B cell (primary cell): ENCODE results near the gene SPP2. TPM values are rescaled to one million over a fixed set of nuclear protein-coding genes. Genes with fewer than 3 reads are reported as not detected.

Experiments
- ATAC-seq: fragments of 200-7000 bp; cut with Tn5 transposase; one replicate; pipeline ENCODE4 v1.10.0; 2021; ENCODE audit warnings: low read depth, mild to moderate bottlenecking, moderate number of reproducible peaks, moderate library complexity
- CTCF ChIA-PET: fragments of 350-600 bp; sonication (Branson Sonifier 250); formaldehyde crosslinking; loops from one replicate; lab custom pipeline; 2021; ENCODE audit warnings: antibody characterized with exemption, inconsistent platforms; lab: Charles Lee
- POLR2A ChIA-PET: fragments of 350-600 bp; sonication (Branson Sonifier 250); formaldehyde crosslinking; loops from one replicate; lab custom pipeline; 2021; ENCODE audit warnings: antibody characterized with exemption; lab: Charles Lee
- DNase-seq: peaks from one replicate; pipeline ENCODE4 v3.0.0; 2013
- H2AFZ ChIP-seq: 2 replicates; pipeline ENCODE4 v1.6.1; 2012; ENCODE audit warnings: mild to moderate bottlenecking, low read depth, low read length; ENCODE audit not compliant: insufficient read depth, poor library complexity, severe bottlenecking
- H3K27ac ChIP-seq, 2 donors: 1 replicate in 1 of 2; 2 replicates in 1 of 2; pipeline ENCODE4 v1.5.1; 2012 to 2013; ENCODE audit warnings: low read length in 2 of 2, mild to moderate bottlenecking in 2 of 2, moderate library complexity in 1 of 2
- H3K27me3 ChIP-seq, 4 experiments: fragments of 200-600 bp in 1 of 4; sonication (generic) in 1 of 4; replicated peaks in 1 of 4; 1 replicate in 2 of 4; 2 replicates in 2 of 4; pipeline versions ENCODE4 v1.6.1 to v1.7.0; 2013 to 2016; ENCODE audit warnings: low read length in 3 of 4, mild to moderate bottlenecking in 2 of 4, mixed read lengths in 1 of 4, moderate library complexity in 1 of 4; ENCODE audit not compliant: insufficient read depth in 4 of 4, control insufficient read depth in 3 of 4; ENCODE audit errors: control extremely low read depth in 1 of 4
- H3K36me3 ChIP-seq, 2 experiments: replicated peaks in 1 of 2; 1 replicate in 1 of 2; 2 replicates in 1 of 2; pipeline versions ENCODE4 v1.6.1 to v1.7.1; 2013; ENCODE audit warnings: low read length in 1 of 2; ENCODE audit not compliant: insufficient read depth in 2 of 2, control insufficient read depth in 1 of 2; ENCODE audit errors: control extremely low read depth in 1 of 2, extremely low read depth in 1 of 2
- H3K4me1 ChIP-seq, 2 donors: fragments of 200-600 bp in 1 of 2; sonication (generic) in 1 of 2; 1 replicate in 1 of 2; 2 replicates in 1 of 2; pipeline versions ENCODE4 v1.5.1 to v1.6.1; 2013 to 2017; ENCODE audit warnings: low read length in 2 of 2; ENCODE audit not compliant: control insufficient read depth in 2 of 2, insufficient read depth in 2 of 2
- H3K4me2 ChIP-seq: replicated peaks from 2 replicates; pipeline ENCODE3; 2012; ENCODE audit warnings: mild to moderate bottlenecking, low read depth, low read length; ENCODE audit not compliant: poor library complexity, severe bottlenecking
- H3K4me3 ChIP-seq, 5 experiments: fragments of 200-600 bp in 1 of 5; sonication (generic) in 1 of 5; 1 replicate in 3 of 5; 2 replicates in 2 of 5; pipeline versions ENCODE4 v1.5.1 to v1.7.0; 2011 to 2016; ENCODE audit warnings: low read length in 4 of 5, mild to moderate bottlenecking in 4 of 5, low read depth in 2 of 5, control low read depth in 1 of 5, moderate library complexity in 1 of 5; ENCODE audit not compliant: insufficient read depth in 1 of 5; ENCODE audit errors: control extremely low read depth in 1 of 5, extremely low read depth in 1 of 5
- H3K79me2 ChIP-seq: fragments of 200-600 bp; sonication (generic); one replicate; pipeline ENCODE4 v1.6.0; 2016; ENCODE audit warnings: low read length; ENCODE audit not compliant: control insufficient read depth, insufficient read depth
- H3K9ac ChIP-seq: fragments of 200-600 bp; sonication (generic); 2 replicates; pipeline ENCODE4 v1.6.1; 2017; ENCODE audit warnings: mild to moderate bottlenecking, low read length, moderate library complexity
- H3K9me3 ChIP-seq, 3 donors: one replicate each; pipeline versions ENCODE4 v1.6.1 to v1.7.1; 2013; ENCODE audit warnings: low read length in 2 of 3; ENCODE audit not compliant: control insufficient read depth in 2 of 3, insufficient read depth in 1 of 3; ENCODE audit errors: control extremely low read depth in 1 of 3
- H4K20me1 ChIP-seq: 2 replicates; pipeline ENCODE4 v1.6.0; 2012; ENCODE audit warnings: mild to moderate bottlenecking, low read length; ENCODE audit not compliant: insufficient read depth, control insufficient read depth, poor library complexity, severe bottlenecking
- H3K27ac Mint-ChIP-seq: one replicate; pipeline ENCODE4 v1.8.0; 2021; ENCODE audit warnings: mixed read lengths
- H3K27me3 Mint-ChIP-seq: one replicate; pipeline ENCODE4 v1.8.0; 2021; ENCODE audit warnings: mixed read lengths
- H3K4me1 Mint-ChIP-seq: one replicate; pipeline ENCODE4 v1.8.0; 2021; ENCODE audit warnings: mixed read lengths
- H3K4me3 Mint-ChIP-seq: one replicate; pipeline ENCODE4 v1.8.0; 2021; ENCODE audit warnings: mixed read lengths
- H3K9me3 Mint-ChIP-seq: one replicate; pipeline ENCODE4 v1.8.0; 2022; ENCODE audit warnings: mixed read lengths; ENCODE audit not compliant: insufficient read depth
- CTCF ChIP-seq: fragments of 200-600 bp; IDR thresholded peaks from one replicate; pipeline ENCODE4 v1.8.0; 2022; ENCODE audit warnings: antibody characterized with exemption, mild to moderate bottlenecking
- EZH2 ChIP-seq: IDR thresholded peaks from 2 replicates; pipeline ENCODE4 v1.6.1; 2012; ENCODE audit warnings: borderline replicate concordance, low read depth, mild to moderate bottlenecking, moderate library complexity, low read length; ENCODE audit not compliant: insufficient read depth, poor library complexity, severe bottlenecking
- WGBS: methylation state at CpG from one replicate; pipeline ENCODE4 v1.1.5; 2013; ENCODE audit warnings: missing lambda C conversion rate; ENCODE audit not compliant: insufficient coverage; 5-methylcytosine and 5-hydroxymethylcytosine counted together
- intact Hi-C: fragments of 100-400 bp; cut with micrococcal nuclease; formaldehyde crosslinking; loops from one replicate; pipeline ENCODE4 v1.10.0; 2022
- polyA plus RNA-seq: library from polyadenylated mRNA; depleted of rRNA; stranded (reverse); fragments of >200 nt; gene quantifications from 2 replicates; pipeline ENCODE4 v1.2.3, GENCODE V29; 2012
- total RNA-seq, 2 donors: library from RNA; stranded (reverse); fragments of 120-200 nt in 1 of 2; gene quantifications; 1 replicate in 1 of 2; 2 replicates in 1 of 2; pipeline versions ENCODE4 v1.2.3 to v1.2.4, GENCODE V29; 2013 to 2022

The SPP2 gene
- total and polyA plus RNA-seq, 2 donors (not counting 1 experiment from before 2014, with no cell fraction given) = not detected

GRCh38 chr2:234071664-234072063, 21.2 kb downstream of the SPP2 start:
- Histone ChIP-seq H4K20me1 (no peaks in the 10 kb centered on the region), H3K27me3 (no peaks in the 10 kb centered on the region), H3K9me3 (no peaks in the 10 kb centered on the region), H3K36me3 (no peaks in the 10 kb centered on the region), H2AFZ (no peak overlapping the region), H3K4me3 (no peak overlapping the region), H3K4me2 (no peak overlapping the region), H3K4me1 (peaks cover 0 to 4% of the 10 kb centered on the region in 2 donors), H3K9ac (no peak overlapping the region), H3K79me2 (no peaks in the 10 kb centered on the region), H3K27ac (no peak overlapping the region)
- CTCF ChIA-PET = no interaction called here
- H3K27me3 Mint-ChIP-seq = peaks cover 16% of the 10 kb centered on the region
- POLR2A ChIA-PET = no interaction called here
- H3K4me3 Mint-ChIP-seq = no peak overlapping the region
- TF ChIP-seq CTCF (no peak), EZH2 (no peak)
- intact Hi-C loops = no loop called here
- no peak overlapping the region for H3K27ac Mint-ChIP-seq
- H3K9me3 Mint-ChIP-seq = peaks cover 2% of the 10 kb centered on the region
- DNase-seq = no peak
- 35% methylated on average over 2 of the region's 3 CpGs for WGBS
- no peaks in the 10 kb centered on the region for H3K4me1 Mint-ChIP-seq
- peak; percentile 17 for ATAC-seq

GRCh38 chr2:234072454-234072853, 22.0 kb downstream of the SPP2 start:
- Histone ChIP-seq H3K9me3 (no peaks in the 10 kb centered on the region), H3K9ac (no peak overlapping the region), H4K20me1 (no peaks in the 10 kb centered on the region), H3K27me3 (no peaks in the 10 kb centered on the region), H3K4me3 (no peak overlapping the region), H2AFZ (no peak overlapping the region), H3K79me2 (no peaks in the 10 kb centered on the region), H3K4me2 (no peak overlapping the region), H3K27ac (no peak overlapping the region), H3K36me3 (no peaks in the 10 kb centered on the region), H3K4me1 (peaks cover 0 to 4% of the 10 kb centered on the region in 2 donors)
- TF ChIP-seq EZH2 (no peak), CTCF (no peak)
- no peak for DNase-seq
- intact Hi-C loops = no loop called here
- H3K4me1 Mint-ChIP-seq = no peaks in the 10 kb centered on the region
- H3K27me3 Mint-ChIP-seq = peaks cover 13% of the 10 kb centered on the region
- ChIA-PET POLR2A (no interaction called here), CTCF (no interaction called here)
- no peak for ATAC-seq
- H3K9me3 Mint-ChIP-seq = peaks cover 2% of the 10 kb centered on the region
- no peak overlapping the region for H3K27ac Mint-ChIP-seq
- WGBS = 91% methylated on average over 3 of the region's 4 CpGs
- H3K4me3 Mint-ChIP-seq = no peak overlapping the region
